ENCODE measurements around the gene SON.
"Not testable (repeated sequence)": the region's sequence is repeated elsewhere in the genome, so short reads cannot be mapped to it uniquely, and the experiment has no call there.

SON gene

GRCh38 chr21:33542640-33543504 lies at the start of gene SON:
SON (plus strand) TSS chr21:33543038; CDS start chr21:33543093, 55 bp downstream.
- peak; percentile 91 to 94 for DNase-seq (ENCODE audit: low read depth in 2 of 2)

- DNase-seq (ENCODE audit: low read depth in 2 of 2): no peak
Measured at GRCh38 chr21:33493756-33494155, 49.1 kb upstream of the SON start.

- DNase-seq (ENCODE audit: low read depth in 2 of 2): no peak
Measured at GRCh38 chr21:33495743-33496142, 47.1 kb upstream of the SON start.

GRCh38 chr21:33496345-33496744 lies 46.5 kb upstream of the SON start:
- no peak for DNase-seq (ENCODE audit: low read depth in 2 of 2)

GRCh38 chr21:33505833-33506232 lies 37.0 kb upstream of the SON start:
- DNase-seq (ENCODE audit: low read depth in 2 of 2): no peak

- DNase-seq (ENCODE audit: low read depth in 2 of 2): not testable (repeated sequence)
Measured at GRCh38 chr21:33507003-33507402, 35.8 kb upstream of the SON start.

GRCh38 chr21:33510826-33511225 lies 32.0 kb upstream of the SON start:
- no peak for DNase-seq (ENCODE audit: low read depth in 2 of 2)

GRCh38 chr21:33511639-33512038 lies 31.2 kb upstream of the SON start:
- DNase-seq (ENCODE audit: low read depth in 2 of 2): no peak

- DNase-seq (ENCODE audit: low read depth in 2 of 2): no peak
Measured at GRCh38 chr21:33512481-33512880, 30.4 kb upstream of the SON start.

GRCh38 chr21:33514229-33514628 lies 28.6 kb upstream of the SON start:
- no peak for DNase-seq (ENCODE audit: low read depth in 2 of 2)

- no peak for DNase-seq (ENCODE audit: low read depth in 2 of 2)
Measured at GRCh38 chr21:33518899-33519298, 23.9 kb upstream of the SON start.

- no peak for DNase-seq (ENCODE audit: low read depth in 2 of 2)
Measured at GRCh38 chr21:33522297-33522952, 20.4 kb upstream of the SON start.

GRCh38 chr21:33522953-33523349 lies 19.9 kb upstream of the SON start:
- no peak for DNase-seq (ENCODE audit: low read depth in 2 of 2)

GRCh38 chr21:33531007-33531406 lies 11.8 kb upstream of the SON start:
- no peak for DNase-seq (ENCODE audit: low read depth in 2 of 2)

- no peak for DNase-seq (ENCODE audit: low read depth in 2 of 2)
Measured at GRCh38 chr21:33537212-33537611, 5.6 kb upstream of the SON start.

GRCh38 chr21:33539616-33540015 lies 3.2 kb upstream of the SON start:
- DNase-seq (ENCODE audit: low read depth in 2 of 2): no peak

GRCh38 chr21:33540711-33541104 lies 2.1 kb upstream of the SON start:
- DNase-seq (ENCODE audit: low read depth in 2 of 2): no peak

- no peak for DNase-seq (ENCODE audit: low read depth in 2 of 2)
Measured at GRCh38 chr21:33541105-33541711, 1.6 kb upstream of the SON start.

- DNase-seq (ENCODE audit: low read depth in 2 of 2): peak; percentile 66 to 81
Measured at GRCh38 chr21:33541756-33542639, 840 bp upstream of the SON start, which contains the start of gene GART. GART (minus strand) TSS chr21:33542117; CDS start chr21:33539315, 2,802 bp downstream.

- DNase-seq (ENCODE audit: low read depth in 2 of 2): peak; percentile 34 to 63
Measured at GRCh38 chr21:33543505-33544129, 779 bp downstream of the SON start.
